HG02943 (cell line): ENCODE data around the gene AP2S1.
"Not testable (repeated sequence)": the region's sequence is repeated elsewhere in the genome, so short reads cannot be mapped to it uniquely, and the experiment has no call there.

Experiments
- ATAC-seq: cut with Tn5 transposase; IDR thresholded peaks from one replicate; pipeline ENCODE4 v1.9.1; 2021; ENCODE audit warnings: mild to moderate bottlenecking, low read depth, moderate library complexity; ENCODE audit not compliant: unreplicated experiment

Gene AP2S1

GRCh38 chr19:46809534-46810272 is 40.9 kb downstream of the AP2S1 start:
- ATAC-seq = no peak

- no peak for ATAC-seq
Measured at GRCh38 chr19:46806656-46807055, 44.0 kb downstream of the AP2S1 start.

GRCh38 chr19:46804432-46804831 is 46.2 kb downstream of the AP2S1 start:
- ATAC-seq = not testable (repeated sequence)

- no peak for ATAC-seq
Measured at GRCh38 chr19:46803555-46803954, 47.1 kb downstream of the AP2S1 start.

GRCh38 chr19:46802152-46802551 is 48.5 kb downstream of the AP2S1 start:
- ATAC-seq = no peak

- no peak for ATAC-seq
Measured at GRCh38 chr19:46798713-46799112, 51.9 kb downstream of the AP2S1 start.

- ATAC-seq = no peak
Measured at GRCh38 chr19:46797881-46798280, 52.8 kb downstream of the AP2S1 start.

- ATAC-seq = no peak
Measured at GRCh38 chr19:46791944-46792343, 58.7 kb downstream of the AP2S1 start.

- ATAC-seq = no peak
Measured at GRCh38 chr19:46789371-46789770, 61.3 kb downstream of the AP2S1 start.

- ATAC-seq = no peak
Measured at GRCh38 chr19:46788968-46789338, 61.7 kb downstream of the AP2S1 start.

- peak; percentile 51 for ATAC-seq
Measured at GRCh38 chr19:46788262-46788967, 62.2 kb downstream of the AP2S1 start, which contains the start of gene SLC1A5. TSS of gene SLC1A5 (minus strand) at chr19:46788594. CDS start at chr19:46787965, 629 bp downstream.
